GM23338 (cell line): ENCODE data around the gene ZNF543. TPM values are rescaled to one million over a fixed set of nuclear protein-coding genes. Genes with fewer than 3 reads are reported as not detected.

Experiments
- ATAC-seq: fragments of 200-7000 bp; cut with Tn5 transposase; 3 replicates; pipeline ENCODE4 v1.9.1; 2020
- DNase-seq: peaks from one replicate; pipeline ENCODE4 v3.0.0-alpha.2; 2015; ENCODE audit warnings: low spot score
- H2AFZ ChIP-seq: fragments of 200-600 bp; sonication (generic); 2 replicates; pipeline ENCODE4 v1.8.0; 2016; ENCODE audit warnings: antibody characterized with exemption, mild to moderate bottlenecking, moderate library complexity
- H3F3A ChIP-seq: fragments of 200-600 bp; sonication (generic); replicated peaks from 2 replicates; pipeline ENCODE4 v1.8.0; 2017; ENCODE audit warnings: antibody characterized with exemption, mixed run types, low read depth
- H3K27ac ChIP-seq: fragments of 200-600 bp; sonication (generic); 2 replicates; pipeline ENCODE4 v1.6.1; 2016; ENCODE audit warnings: low read depth
- H3K27me3 ChIP-seq: fragments of 200-600 bp; sonication (generic); 2 replicates; pipeline ENCODE4 v1.8.0; 2016; ENCODE audit warnings: mild to moderate bottlenecking, mixed run types, moderate library complexity; ENCODE audit not compliant: insufficient read depth
- H3K36me3 ChIP-seq: fragments of 200-600 bp; sonication (generic); 2 replicates; pipeline ENCODE4 v1.8.0; 2016; ENCODE audit warnings: mild to moderate bottlenecking; ENCODE audit not compliant: insufficient read depth
- H3K4me1 ChIP-seq: fragments of 200-600 bp; sonication (generic); 2 replicates; pipeline ENCODE4 v1.8.0; 2016; ENCODE audit warnings: mild to moderate bottlenecking, moderate library complexity; ENCODE audit not compliant: insufficient read depth
- H3K4me2 ChIP-seq: fragments of 200-600 bp; sonication (generic); 2 replicates; pipeline ENCODE4 v1.7.1; 2017; ENCODE audit warnings: mixed run types
- H3K4me3 ChIP-seq: fragments of 200-600 bp; sonication (generic); 2 replicates; pipeline ENCODE4 v1.6.1; 2016; ENCODE audit warnings: mixed run types
- H3K79me2 ChIP-seq: fragments of 200-600 bp; sonication (generic); replicated peaks from 2 replicates; pipeline ENCODE4 v1.8.0; 2017; ENCODE audit warnings: mild to moderate bottlenecking; ENCODE audit not compliant: insufficient read depth
- H3K9me2 ChIP-seq: fragments of 200-600 bp; sonication (generic); 2 replicates; pipeline ENCODE4 v1.8.0; 2017; ENCODE audit not compliant: insufficient read depth
- H4K20me1 ChIP-seq: fragments of 200-600 bp; sonication (generic); replicated peaks from 2 replicates; pipeline ENCODE4 v1.8.0; 2017; ENCODE audit warnings: mild to moderate bottlenecking; ENCODE audit not compliant: insufficient read depth
- H3K27ac Mint-ChIP-seq: 2 replicates; pipeline ENCODE4 v1.8.0; 2020; ENCODE audit warnings: inconsistent platforms, mild to moderate bottlenecking, moderate library complexity, mixed read lengths
- H3K27me3 Mint-ChIP-seq: 3 replicates; pipeline ENCODE4 v1.8.0; 2022; ENCODE audit warnings: low read depth, mild to moderate bottlenecking, moderate library complexity, mixed read lengths, inconsistent platforms; ENCODE audit not compliant: insufficient read depth, poor library complexity
- H3K36me3 Mint-ChIP-seq: 3 replicates; pipeline ENCODE4 v1.8.0; 2021; ENCODE audit warnings: low read depth, mild to moderate bottlenecking, inconsistent platforms, moderate library complexity, mixed read lengths
- H3K4me1 Mint-ChIP-seq: 3 replicates; pipeline ENCODE4 v1.8.0; 2020; ENCODE audit warnings: mild to moderate bottlenecking, inconsistent platforms, mixed read lengths
- H3K4me3 Mint-ChIP-seq: 3 replicates; pipeline ENCODE4 v1.8.0; 2021; ENCODE audit warnings: moderate library complexity, mild to moderate bottlenecking, inconsistent platforms, mixed read lengths
- H3K9me3 Mint-ChIP-seq: 3 replicates; pipeline ENCODE4 v1.8.0; 2020; ENCODE audit warnings: moderate library complexity, mild to moderate bottlenecking, inconsistent platforms, mixed read lengths
- CREB1 ChIP-seq: fragments of 250-450 bp; sonication (Bioruptor Pico); IDR thresholded peaks from 2 replicates; pipeline ENCODE4 v1.5.0; 2020; ENCODE audit warnings: low read depth, mild to moderate bottlenecking, moderate library complexity
- JUNB ChIP-seq: IDR thresholded peaks from one replicate; pipeline ENCODE4 v1.6.1; 2016; ENCODE audit warnings: antibody characterized with exemption; ENCODE audit not compliant: unreplicated experiment
- NANOG ChIP-seq: IDR thresholded peaks from 2 replicates; pipeline ENCODE4 v1.6.1; 2016; ENCODE audit warnings: antibody characterized with exemption, borderline replicate concordance
- POLR2AphosphoS5 ChIP-seq: IDR thresholded peaks from 2 replicates; pipeline ENCODE4 v1.6.1; 2016; ENCODE audit warnings: antibody characterized with exemption, low read depth
- ZNF114 ChIP-seq: fragments of 250-450 bp; sonication (Bioruptor Pico); IDR thresholded peaks from 2 replicates; pipeline ENCODE4 v1.5.0; 2020; ENCODE audit warnings: mild to moderate bottlenecking, moderate library complexity
- ZNF462 ChIP-seq: fragments of 250-450 bp; sonication (Bioruptor Pico); IDR thresholded peaks from 2 replicates; pipeline ENCODE4 v1.5.0; 2020; ENCODE audit warnings: mild to moderate bottlenecking, moderate library complexity
- polyA plus RNA-seq: library from polyadenylated mRNA; unstranded; fragments of >200 nt; fragmentation: Nextera tagmentation; extraction: Ambion mirVana; gene quantifications from 2 replicates; pipeline ENCODE4 v1.2.1, GENCODE V29; 2016
- total RNA-seq: library from RNA; depleted of rRNA; stranded (reverse); fragments of >200 nt; shearing (Covaris generic); gene quantifications from 2 replicates; pipeline ENCODE4 v1.2.3, GENCODE V29; 2014
- TF ChIP-seq, protein P1 (sequence below): IDR thresholded peaks from one replicate; pipeline ENCODE4 v1.6.1; 2018; ENCODE audit warnings: antibody characterized with exemption; ENCODE audit not compliant: unreplicated experiment
- TF ChIP-seq, protein P2 (sequence below), 2 experiments: fragments of 200-600 bp in 1 of 2; sonication (generic) in 1 of 2; conservative IDR thresholded peaks; 2 replicates each; pipeline versions ENCODE4 v1.5.1 to v1.6.1; 2016 to 2017; ENCODE audit warnings: antibody characterized with exemption in 2 of 2, low read depth in 2 of 2, mild to moderate bottlenecking in 2 of 2, moderate library complexity in 1 of 2

ZNF543 gene
- total and polyA plus RNA-seq, 2 experiments from 2014 or later = 2.4 to 10.3 TPM

GRCh38 chr19:57362997-57363687 lies 42.9 kb downstream of the ZNF543 start, which contains the start of the genes TRAPPC2B and ZNF547 (continued):
- TF ChIP-seq, protein P1, sequence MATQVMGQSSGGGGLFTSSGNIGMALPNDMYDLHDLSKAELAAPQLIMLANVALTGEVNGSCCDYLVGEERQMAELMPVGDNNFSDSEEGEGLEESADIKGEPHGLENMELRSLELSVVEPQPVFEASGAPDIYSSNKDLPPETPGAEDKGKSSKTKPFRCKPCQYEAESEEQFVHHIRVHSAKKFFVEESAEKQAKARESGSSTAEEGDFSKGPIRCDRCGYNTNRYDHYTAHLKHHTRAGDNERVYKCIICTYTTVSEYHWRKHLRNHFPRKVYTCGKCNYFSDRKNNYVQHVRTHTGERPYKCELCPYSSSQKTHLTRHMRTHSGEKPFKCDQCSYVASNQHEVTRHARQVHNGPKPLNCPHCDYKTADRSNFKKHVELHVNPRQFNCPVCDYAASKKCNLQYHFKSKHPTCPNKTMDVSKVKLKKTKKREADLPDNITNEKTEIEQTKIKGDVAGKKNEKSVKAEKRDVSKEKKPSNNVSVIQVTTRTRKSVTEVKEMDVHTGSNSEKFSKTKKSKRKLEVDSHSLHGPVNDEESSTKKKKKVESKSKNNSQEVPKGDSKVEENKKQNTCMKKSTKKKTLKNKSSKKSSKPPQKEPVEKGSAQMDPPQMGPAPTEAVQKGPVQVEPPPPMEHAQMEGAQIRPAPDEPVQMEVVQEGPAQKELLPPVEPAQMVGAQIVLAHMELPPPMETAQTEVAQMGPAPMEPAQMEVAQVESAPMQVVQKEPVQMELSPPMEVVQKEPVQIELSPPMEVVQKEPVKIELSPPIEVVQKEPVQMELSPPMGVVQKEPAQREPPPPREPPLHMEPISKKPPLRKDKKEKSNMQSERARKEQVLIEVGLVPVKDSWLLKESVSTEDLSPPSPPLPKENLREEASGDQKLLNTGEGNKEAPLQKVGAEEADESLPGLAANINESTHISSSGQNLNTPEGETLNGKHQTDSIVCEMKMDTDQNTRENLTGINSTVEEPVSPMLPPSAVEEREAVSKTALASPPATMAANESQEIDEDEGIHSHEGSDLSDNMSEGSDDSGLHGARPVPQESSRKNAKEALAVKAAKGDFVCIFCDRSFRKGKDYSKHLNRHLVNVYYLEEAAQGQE = no peak

DNA sequence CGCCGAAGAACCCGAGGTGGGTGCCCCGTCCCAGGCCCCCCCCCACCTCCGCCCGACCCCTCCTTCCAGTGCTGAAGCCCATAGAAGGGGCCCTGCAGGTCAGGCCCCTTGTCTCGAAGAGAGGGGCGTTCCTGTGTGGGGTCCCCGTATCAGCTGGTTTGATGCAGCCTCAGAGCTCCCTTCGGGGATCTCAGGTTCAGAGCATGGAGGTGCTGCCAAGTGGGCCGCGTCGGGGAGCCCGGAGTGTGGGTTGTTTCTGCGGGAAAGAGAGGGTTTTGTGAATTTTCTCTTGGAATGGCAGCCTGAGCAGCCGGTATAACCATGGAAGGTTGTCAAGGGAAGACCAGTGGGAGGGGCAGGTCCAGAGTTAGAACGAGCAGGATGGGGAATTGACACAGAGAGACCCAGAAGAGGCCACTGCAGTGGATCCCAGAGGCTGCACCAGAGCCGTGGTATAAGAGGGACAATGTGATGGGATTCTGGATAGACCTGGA lies 43.5 kb downstream of the ZNF543 start:
- H2AFZ ChIP-seq = no peak overlapping the region
- DNase-seq = peak; percentile 15

More for the DNA sequence above, 43.5 kb downstream of the ZNF543 start:
- Mint-ChIP-seq H3K27me3 (peaks cover 3% of the 10 kb centered on the region), H3K9me3 (no peaks in the 10 kb centered on the region), H3K36me3 (no peaks in the 10 kb centered on the region; the same call in 2 of the 3 replicates), H3K27ac (peak overlapping the region; percentile 97), H3K4me3 (peak overlapping the region; percentile 98), H3K4me1 (peaks cover 7% of the 10 kb centered on the region)
- Histone ChIP-seq H3F3A (no peaks in the 10 kb centered on the region), H3K4me1 (no peaks in the 10 kb centered on the region), H3K36me3 (no peaks in the 10 kb centered on the region), H3K4me3 (peak overlapping the region; percentile 72), H4K20me1 (no peaks in the 10 kb centered on the region), H3K27ac (peak overlapping the region; percentile 53; the same call in 1 of the 2 replicates), H3K27me3 (no peaks in the 10 kb centered on the region), H3K9me2 (no peaks in the 10 kb centered on the region), H3K4me2 (peak overlapping the region; percentile 93), H3K79me2 (peaks cover 13% of the 10 kb centered on the region)
- peak; percentile 50 for ATAC-seq
- TF ChIP-seq JUNB (no peak), ZNF114 (CRISPR knock-in tag) (no peak), CREB1 (CRISPR knock-in tag) (no peak), ZNF462 (CRISPR knock-in tag) (no peak), POLR2AphosphoS5 (no peak), NANOG (no peak)
- TF ChIP-seq, protein P2, sequence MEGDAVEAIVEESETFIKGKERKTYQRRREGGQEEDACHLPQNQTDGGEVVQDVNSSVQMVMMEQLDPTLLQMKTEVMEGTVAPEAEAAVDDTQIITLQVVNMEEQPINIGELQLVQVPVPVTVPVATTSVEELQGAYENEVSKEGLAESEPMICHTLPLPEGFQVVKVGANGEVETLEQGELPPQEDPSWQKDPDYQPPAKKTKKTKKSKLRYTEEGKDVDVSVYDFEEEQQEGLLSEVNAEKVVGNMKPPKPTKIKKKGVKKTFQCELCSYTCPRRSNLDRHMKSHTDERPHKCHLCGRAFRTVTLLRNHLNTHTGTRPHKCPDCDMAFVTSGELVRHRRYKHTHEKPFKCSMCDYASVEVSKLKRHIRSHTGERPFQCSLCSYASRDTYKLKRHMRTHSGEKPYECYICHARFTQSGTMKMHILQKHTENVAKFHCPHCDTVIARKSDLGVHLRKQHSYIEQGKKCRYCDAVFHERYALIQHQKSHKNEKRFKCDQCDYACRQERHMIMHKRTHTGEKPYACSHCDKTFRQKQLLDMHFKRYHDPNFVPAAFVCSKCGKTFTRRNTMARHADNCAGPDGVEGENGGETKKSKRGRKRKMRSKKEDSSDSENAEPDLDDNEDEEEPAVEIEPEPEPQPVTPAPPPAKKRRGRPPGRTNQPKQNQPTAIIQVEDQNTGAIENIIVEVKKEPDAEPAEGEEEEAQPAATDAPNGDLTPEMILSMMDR (conservative IDR thresholded peaks at IDR 0.05; ENCODE audit: low read depth in 2 of 2) = no peak
- TF ChIP-seq, protein P1 = no peak
